ENCODE measurements around the gene NR2F6.

DNA sequence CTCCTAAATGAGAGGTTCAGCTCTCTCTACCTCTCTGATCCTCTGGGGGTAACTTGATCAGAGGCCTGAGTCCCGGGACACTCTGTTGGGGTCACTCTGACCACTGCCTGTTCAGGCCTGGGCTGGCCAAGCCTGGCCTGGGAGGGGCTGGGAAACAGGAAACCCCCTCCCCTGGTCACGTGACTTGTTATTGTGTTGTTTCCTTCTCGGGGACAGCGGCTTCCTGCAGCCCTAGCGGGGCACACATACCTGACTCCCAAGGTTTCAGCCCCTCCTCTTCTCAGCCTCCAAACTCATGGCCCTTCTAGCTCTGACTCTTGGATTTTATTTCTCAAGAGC lies 18.9 kb upstream of the NR2F6 start, which contains the start of gene USHBP1:
- TF ChIP-seq ZNF274 (IDR thresholded peaks at IDR 0.05; ENCODE audit: low read depth, low read length) (no peak), YY1 (IDR thresholded peaks at IDR 0.05; ENCODE audit: insufficient read depth, insufficient read length) (no peak), SUZ12 (IDR thresholded peaks at IDR 0.05; ENCODE audit: extremely low read depth, insufficient read depth, insufficient read length) (no peak)

All from NT2/D1 (cell line).